ENCODE data around the gene IFT122. TPM values are rescaled to one million over a fixed set of nuclear protein-coding genes. Genes with fewer than 3 reads are reported as not detected.

IFT122 gene
- total and polyA plus RNA-seq, 3 donors from 2014 or later: 125 to 218 (median 168) TPM

GRCh38 chr3:129469026-129469425, 29.0 kb downstream of the IFT122 start:
- Histone ChIP-seq H3K36me3 (ENCODE audit: low read depth, missing control alignments) (no peaks in the 10 kb centered on the region), H3K4me1 (peaks cover 10% of the 10 kb centered on the region), H3K27me3 (no peaks in the 10 kb centered on the region), H3K9me3 (no peaks in the 10 kb centered on the region), H3K4me3 (no peak overlapping the region), H3K27ac (peak overlapping the region in 1 of 2 donors; percentile 53)
- TF ChIP-seq CTCF (IDR thresholded peaks at IDR 0.05) (no peak), POLR2A (IDR thresholded peaks at IDR 0.05) (no peak)
- 47 to 50% methylated on average over 2 of the region's 2 CpGs for WGBS, 2 donors
- DNase-seq: peak; percentile 29
- intact Hi-C loops (cut with DNase I; ENCODE audit: low total_unique reads): no loop called here

DNA sequence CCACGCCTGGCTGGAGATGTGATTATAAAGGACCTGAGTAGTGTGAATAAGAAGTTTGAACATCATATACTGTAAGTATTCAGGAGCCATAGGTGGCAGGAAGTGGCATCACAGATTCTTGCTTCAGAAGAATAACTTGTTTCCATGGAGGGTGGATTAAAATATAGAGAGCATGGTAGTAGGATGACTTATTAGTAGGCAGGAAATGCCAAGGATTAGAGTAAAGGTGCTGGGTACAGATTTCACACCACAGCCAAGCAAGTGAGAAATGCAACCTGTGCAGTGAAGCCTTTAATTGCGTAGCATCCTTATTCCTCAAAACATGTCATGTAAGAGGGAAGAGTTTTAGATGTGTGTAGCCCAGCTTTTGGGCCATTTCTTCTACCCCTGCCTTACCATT, 30.8 kb downstream of the IFT122 start:
- no peaks in the 10 kb centered on the region for H3K36me3 ChIP-seq (ENCODE audit: low read depth, missing control alignments)

DNA sequence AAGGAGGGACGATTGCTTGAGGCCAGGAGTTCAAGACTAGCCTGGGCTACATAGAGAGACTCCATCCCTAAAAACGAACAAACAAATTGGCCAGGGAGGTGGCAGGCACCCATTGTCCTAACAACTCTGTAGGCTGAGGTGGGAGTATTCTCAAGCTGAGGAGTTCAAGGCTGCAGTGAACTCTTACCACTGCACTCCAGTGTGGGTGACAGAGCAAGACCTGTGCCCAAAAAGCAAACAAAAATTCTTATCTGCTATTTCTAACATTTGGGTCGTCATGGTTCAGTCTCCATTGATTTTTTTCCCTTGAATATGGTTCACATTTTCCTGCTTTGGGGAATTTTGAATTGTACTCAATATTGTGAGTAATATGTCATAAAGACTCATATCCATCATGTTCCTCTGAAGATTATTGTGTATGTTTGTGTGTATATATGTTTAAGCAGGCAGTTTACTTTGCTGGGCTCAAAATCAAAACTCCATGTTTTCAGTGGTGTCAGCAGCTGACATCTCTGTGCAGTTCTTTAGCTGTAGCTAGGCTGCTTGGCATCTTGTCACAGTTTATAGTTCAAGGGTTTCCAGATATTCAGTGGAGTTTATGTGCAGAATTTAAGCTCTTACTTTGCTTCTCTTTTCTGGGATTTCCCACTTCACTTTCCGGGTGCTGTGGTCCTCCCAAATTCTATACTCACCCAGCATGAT, 33.2 kb downstream of the IFT122 start:
- WGBS, 2 donors: 49 to 69% methylated on average over 4 of the region's 4 CpGs
- no peak for DNase-seq
- Histone ChIP-seq H3K27me3 (no peaks in the 10 kb centered on the region), H3K4me3 (no peak overlapping the region), H3K27ac (no peak overlapping the region), H3K4me1 (peaks cover 10% of the 10 kb centered on the region), H3K9me3 (no peaks in the 10 kb centered on the region), H3K36me3 (ENCODE audit: low read depth, missing control alignments) (no peaks in the 10 kb centered on the region)
- TF ChIP-seq CTCF (IDR thresholded peaks at IDR 0.05) (no peak), POLR2A (IDR thresholded peaks at IDR 0.05) (no peak)
- intact Hi-C loops (cut with DNase I; ENCODE audit: low total_unique reads): no loop called here

More for the DNA sequence above, 30.8 kb downstream of the IFT122 start:
- DNase-seq: no peak
- no peak overlapping the region for H3K27ac ChIP-seq
- peaks cover 10% of the 10 kb centered on the region for H3K4me1 ChIP-seq
- no peak overlapping the region for H3K4me3 ChIP-seq
- intact Hi-C loops (cut with DNase I; ENCODE audit: low total_unique reads): no loop called here
- no peak for TF ChIP-seq POLR2A (IDR thresholded peaks at IDR 0.05)
- TF ChIP-seq CTCF (IDR thresholded peaks at IDR 0.05): no peak
- no peaks in the 10 kb centered on the region for H3K27me3 ChIP-seq
- H3K9me3 ChIP-seq: no peaks in the 10 kb centered on the region
- 90 to 100% methylated on average over 2 of the region's 2 CpGs for WGBS, 2 donors

DNA sequence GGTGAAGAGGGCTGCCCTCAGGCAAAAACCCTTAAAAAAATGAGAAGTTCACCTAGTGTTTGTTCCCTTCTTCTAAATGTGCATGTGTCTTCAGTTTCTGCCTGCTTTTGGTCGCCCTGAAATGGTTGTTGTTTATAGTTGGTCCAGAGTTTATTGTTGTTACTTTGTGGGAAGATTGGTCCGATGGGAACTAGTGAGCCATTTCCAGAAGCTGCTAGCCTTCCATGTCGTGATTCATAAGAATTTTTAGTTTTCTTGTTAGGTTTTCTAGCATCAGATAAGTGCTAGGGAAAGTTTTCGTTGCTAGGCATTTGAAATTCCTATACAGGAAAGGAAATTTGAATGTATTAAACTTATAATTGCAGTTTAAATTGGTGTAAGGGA, 33.7 kb downstream of the IFT122 start:
- no peak for DNase-seq
- Histone ChIP-seq H3K4me1 (peaks cover 10% of the 10 kb centered on the region), H3K27ac (no peak overlapping the region), H3K36me3 (ENCODE audit: low read depth, missing control alignments) (no peaks in the 10 kb centered on the region), H3K27me3 (no peaks in the 10 kb centered on the region), H3K9me3 (no peaks in the 10 kb centered on the region), H3K4me3 (no peak overlapping the region)
- intact Hi-C loops (cut with DNase I; ENCODE audit: low total_unique reads): no loop called here
- WGBS, 2 donors: 71 to 79% methylated on average over 4 of the region's 4 CpGs
- TF ChIP-seq CTCF (IDR thresholded peaks at IDR 0.05) (no peak), POLR2A (IDR thresholded peaks at IDR 0.05) (no peak)

Measured in testis (tissue), 3 donors.